GM19351 (cell line): Measurements from ENCODE around the gene LMX1A.

Experiments used
- ATAC-seq: cut with Tn5 transposase; IDR thresholded peaks from one replicate; pipeline ENCODE4 v1.9.1; 2021; ENCODE audit warnings: mild to moderate bottlenecking, moderate library complexity; ENCODE audit not compliant: unreplicated experiment

Gene LMX1A

GRCh38 chr1:165225650-165226049 lies 130.9 kb downstream of the LMX1A start:
- no peak for ATAC-seq

- no peak for ATAC-seq
Observed at GRCh38 chr1:165225062-165225461, 131.5 kb downstream of the LMX1A start.

- ATAC-seq: no peak
Observed at GRCh38 chr1:165224504-165224903, 132.0 kb downstream of the LMX1A start.

GRCh38 chr1:165222580-165222979 lies 133.9 kb downstream of the LMX1A start:
- no peak for ATAC-seq

GRCh38 chr1:165218731-165219130 lies 137.8 kb downstream of the LMX1A start:
- ATAC-seq: no peak

- no peak for ATAC-seq
Observed at GRCh38 chr1:165217958-165218357, 138.6 kb downstream of the LMX1A start.

GRCh38 chr1:165216254-165216653 lies 140.3 kb downstream of the LMX1A start:
- ATAC-seq: no peak

GRCh38 chr1:165215676-165216075 lies 140.8 kb downstream of the LMX1A start:
- no peak for ATAC-seq

GRCh38 chr1:165212229-165212628 lies 144.3 kb downstream of the LMX1A start:
- no peak for ATAC-seq

GRCh38 chr1:165207853-165208515 lies 148.5 kb downstream of the LMX1A start:
- no peak for ATAC-seq

- no peak for ATAC-seq
Observed at GRCh38 chr1:165205145-165205544, 151.4 kb downstream of the LMX1A start.

GRCh38 chr1:165204548-165204947 lies 152.0 kb downstream of the LMX1A start:
- no peak for ATAC-seq

- no peak for ATAC-seq
Observed at GRCh38 chr1:165191087-165191486, 165.4 kb downstream of the LMX1A start.

- no peak for ATAC-seq
Observed at GRCh38 chr1:165189913-165190312, 166.6 kb downstream of the LMX1A start.

GRCh38 chr1:165189011-165189410 lies 167.5 kb downstream of the LMX1A start:
- no peak for ATAC-seq

GRCh38 chr1:165187031-165188009 lies 169.2 kb downstream of the LMX1A start:
- ATAC-seq: no peak

GRCh38 chr1:165185161-165185889 lies 171.2 kb downstream of the LMX1A start:
- ATAC-seq: no peak

- no peak for ATAC-seq
Observed at GRCh38 chr1:165182975-165183374, 173.5 kb downstream of the LMX1A start.

- ATAC-seq: no peak
Observed at GRCh38 chr1:165179306-165179705, 177.2 kb downstream of the LMX1A start.

- ATAC-seq: no peak
Observed at GRCh38 chr1:165174491-165174890, 182.0 kb downstream of the LMX1A start.

- no peak for ATAC-seq
Observed at GRCh38 chr1:165173818-165174217, 182.7 kb downstream of the LMX1A start.
